HCT116 (cell line): ENCODE data around the gene TMEM106C. TPM values are rescaled to one million over a fixed set of nuclear protein-coding genes. Genes with fewer than 3 reads are reported as not detected.

Source experiments
- ATAC-seq: fragments of 200-7000 bp; cut with Tn5 transposase; 2 replicates; pipeline ENCODE4 v1.9.1; 2020; ENCODE audit warnings: mild to moderate bottlenecking, moderate library complexity
- BruUV-seq: library from RNA; stranded (reverse); fragments of 400-500 nt; replicated peaks from 2 replicates; lab custom pipeline; 2021; lab: Mats Ljungman, UMichigan
- CTCF ChIA-PET: fragments of 300-600 bp; sonication (Branson Sonifier 250); formaldehyde crosslinking; loops from one replicate; lab custom pipeline; 2021; ENCODE audit warnings: antibody characterized with exemption; lab: Charles Lee
- POLR2A ChIA-PET: fragments of 300-600, 350-600 bp; sonication (Branson Sonifier 250); formaldehyde crosslinking; loops from one replicate; lab custom pipeline; 2021; ENCODE audit warnings: antibody characterized with exemption; lab: Charles Lee
- RAD21 ChIA-PET, 2 experiments: fragments of 300-600 bp; sonication (Branson Sonifier 250); formaldehyde crosslinking; loops; one replicate each; lab custom pipeline; 2023; ENCODE audit warnings: low total read pairs in 2 of 2; ENCODE audit not compliant: uncharacterized antibody in 2 of 2, unreplicated experiment in 2 of 2, low non-redundant PET in 1 of 2; lab: Charles Lee
- DNase-seq: peaks from one replicate; pipeline ENCODE4 v3.0.0-alpha.2; 2010; ENCODE audit warnings: low read depth, low spot score
- H2AFZ ChIP-seq: fragments of 200-600 bp; shearing (Covaris generic), sonication (generic); 2 replicates; pipeline ENCODE4 v1.6.1; 2017; ENCODE audit warnings: low read depth, mixed run types, mixed read lengths, antibody characterized with exemption, low read length; ENCODE audit not compliant: poor library complexity, severe bottlenecking
- H3K27ac ChIP-seq: 2 replicates; pipeline ENCODE4 v1.5.1; 2012; ENCODE audit warnings: low read depth, low read length
- H3K27me3 ChIP-seq: fragments of 200-600 bp; sonication (generic); 2 replicates; pipeline ENCODE4 v1.6.1; 2016; ENCODE audit warnings: mixed run types, low read length, mixed read lengths; ENCODE audit not compliant: insufficient read depth
- H3K36me3 ChIP-seq, 2 experiments: fragments of 200-500 bp in 1 of 2; fragments of 200-600 bp in 1 of 2; sonication (Bioruptor generic) in 1 of 2; sonication (generic) in 1 of 2; 2 replicates each; pipeline versions ENCODE4 v1.5.1 to v1.6.1; 2014 to 2016; ENCODE audit warnings: low read length in 2 of 2, inconsistent platforms in 1 of 2, mixed read lengths in 1 of 2, mixed run types in 1 of 2; ENCODE audit not compliant: insufficient read depth in 2 of 2, control insufficient read depth in 1 of 2
- H3K4me1 ChIP-seq, 2 experiments: fragments of 200-600 bp in 1 of 2; sonication (generic) in 1 of 2; 2 replicates each; pipeline versions ENCODE4 v1.5.1 to v1.6.1; 2012 to 2017; ENCODE audit warnings: low read length in 2 of 2, inconsistent platforms in 1 of 2, mild to moderate bottlenecking in 1 of 2, mixed read lengths in 1 of 2, mixed run types in 1 of 2, moderate library complexity in 1 of 2; ENCODE audit not compliant: insufficient read depth in 2 of 2, control insufficient read depth in 1 of 2
- H3K4me2 ChIP-seq: fragments of 200-600 bp; sonication (generic); 2 replicates; pipeline ENCODE4 v1.6.1; 2017; ENCODE audit warnings: mixed run types, low read length, mixed read lengths
- H3K4me3 ChIP-seq, 2 experiments: fragments of 200-600 bp in 1 of 2; sonication (generic) in 1 of 2; replicated peaks in 1 of 2; 2 replicates each; pipeline ENCODE4 v1.5.1; 2011 to 2016; ENCODE audit warnings: low read length in 2 of 2, control low read depth in 1 of 2, low read depth in 1 of 2, mild to moderate bottlenecking in 1 of 2, mixed read lengths in 1 of 2, mixed run types in 1 of 2
- H3K79me2 ChIP-seq: fragments of 200-600 bp; sonication (generic); 2 replicates; pipeline ENCODE4 v1.6.1; 2017; ENCODE audit warnings: mild to moderate bottlenecking, mixed run types, low read length, moderate library complexity, mixed read lengths; ENCODE audit not compliant: insufficient read depth
- H3K9ac ChIP-seq: fragments of 200-600 bp; sonication (generic); 2 replicates; pipeline ENCODE4 v1.6.1; 2016; ENCODE audit warnings: low read length, mixed read lengths
- H3K9me2 ChIP-seq: fragments of 200-600 bp; sonication (generic), shearing (Covaris generic); 2 replicates; pipeline ENCODE4 v1.6.1; 2017; ENCODE audit warnings: mixed run types, mild to moderate bottlenecking, moderate library complexity; ENCODE audit not compliant: insufficient read depth
- H3K9me3 ChIP-seq, 2 experiments: fragments of 200-500 bp in 1 of 2; fragments of 200-600 bp in 1 of 2; sonication (Bioruptor generic) in 1 of 2; sonication (generic) in 1 of 2; 2 replicates each; pipeline ENCODE4 v1.6.1; 2014 to 2017; ENCODE audit warnings: low read length in 2 of 2, mixed read lengths in 2 of 2, inconsistent platforms in 1 of 2, low read depth in 1 of 2, mild to moderate bottlenecking in 1 of 2, mixed run types in 1 of 2, moderate library complexity in 1 of 2; ENCODE audit not compliant: control insufficient read depth in 1 of 2, insufficient read depth in 1 of 2
- H4K20me1 ChIP-seq: fragments of 200-600 bp; sonication (generic), shearing (Covaris generic); 2 replicates; pipeline ENCODE4 v1.6.1; 2017; ENCODE audit warnings: mixed run types, mild to moderate bottlenecking, moderate library complexity; ENCODE audit not compliant: insufficient read depth
- CEBPB ChIP-seq: IDR thresholded peaks from 2 replicates; pipeline ENCODE4 v1.6.1; 2012; ENCODE audit warnings: low read depth
- ELF1 ChIP-seq: IDR thresholded peaks from 2 replicates; pipeline ENCODE4 v1.6.1; 2012; ENCODE audit warnings: low read depth, borderline replicate concordance
- FOSL1 ChIP-seq: IDR thresholded peaks from 2 replicates; pipeline ENCODE4 v1.6.1; 2012; ENCODE audit warnings: low read depth
- MAX ChIP-seq: IDR thresholded peaks from 2 replicates; pipeline ENCODE4 v1.6.1; 2012
- RAD21 ChIP-seq: IDR thresholded peaks from 2 replicates; pipeline ENCODE4 v1.6.1; 2012; ENCODE audit warnings: low read depth, mild to moderate bottlenecking
- SIN3A ChIP-seq: IDR thresholded peaks from 2 replicates; pipeline ENCODE4 v1.6.1; 2012; ENCODE audit warnings: low read depth
- TCF7L2 ChIP-seq: IDR thresholded peaks from 2 replicates; pipeline ENCODE4 v1.7.0; 2011; ENCODE audit warnings: borderline replicate concordance, inconsistent platforms; ENCODE audit not compliant: insufficient read depth, insufficient read length; ENCODE audit errors: extremely low read depth
- ZBTB33 ChIP-seq: IDR thresholded peaks from 2 replicates; pipeline ENCODE4 v1.6.1; 2011; ENCODE audit warnings: mild to moderate bottlenecking, low read length, moderate library complexity; ENCODE audit not compliant: insufficient replicate concordance; ENCODE audit errors: extremely low read depth
- ZNF274 ChIP-seq: fragments of 200-500 bp; sonication (Bioruptor generic); IDR thresholded peaks from 2 replicates; pipeline ENCODE4 v1.6.1; 2014; ENCODE audit warnings: mild to moderate bottlenecking, low read depth, low read length, inconsistent platforms
- intact Hi-C: fragments of 100-400 bp; cut with micrococcal nuclease; formaldehyde crosslinking; loops from 2 replicates; pipeline ENCODE4 v1.10.0; 2022
- total RNA-seq: library from RNA; stranded (reverse); gene quantifications from one replicate; pipeline ENCODE4 v1.2.1, GENCODE V29; 2021; ENCODE audit not compliant: unreplicated experiment
- TF ChIP-seq, protein P1 (sequence below): IDR thresholded peaks from 2 replicates; pipeline ENCODE4 v1.6.1; 2012; ENCODE audit warnings: low read depth

Gene TMEM106C
- total RNA-seq, 1 experiment from 2014 or later = 94.7 TPM

GRCh38 chr12:48005001-48005749, 41.8 kb downstream of the TMEM106C start:
- no peak overlapping the region for H3K4me2 ChIP-seq
- H3K9me2 ChIP-seq = no peaks in the 10 kb centered on the region
- no peaks in the 10 kb centered on the region for H3K9me3 ChIP-seq
- no peaks in the 10 kb centered on the region for H3K36me3 ChIP-seq
- no peak overlapping the region for H3K27ac ChIP-seq
- no peak overlapping the region for H3K9ac ChIP-seq
- BruUV-seq = no TSS peak
- DNase-seq (no peak), ATAC-seq (no peak)
- POLR2A ChIA-PET = no interaction called here
- TF ChIP-seq RAD21 = no peak
- no peak for TF ChIP-seq ELF1
- TF ChIP-seq MAX = no peak
- TF ChIP-seq TCF7L2 = no peak
- no peak for TF ChIP-seq CEBPB
- no peak for TF ChIP-seq ZBTB33
- TF ChIP-seq ZNF274 = no peak
- no peak for TF ChIP-seq FOSL1
- TF ChIP-seq, protein P1, sequence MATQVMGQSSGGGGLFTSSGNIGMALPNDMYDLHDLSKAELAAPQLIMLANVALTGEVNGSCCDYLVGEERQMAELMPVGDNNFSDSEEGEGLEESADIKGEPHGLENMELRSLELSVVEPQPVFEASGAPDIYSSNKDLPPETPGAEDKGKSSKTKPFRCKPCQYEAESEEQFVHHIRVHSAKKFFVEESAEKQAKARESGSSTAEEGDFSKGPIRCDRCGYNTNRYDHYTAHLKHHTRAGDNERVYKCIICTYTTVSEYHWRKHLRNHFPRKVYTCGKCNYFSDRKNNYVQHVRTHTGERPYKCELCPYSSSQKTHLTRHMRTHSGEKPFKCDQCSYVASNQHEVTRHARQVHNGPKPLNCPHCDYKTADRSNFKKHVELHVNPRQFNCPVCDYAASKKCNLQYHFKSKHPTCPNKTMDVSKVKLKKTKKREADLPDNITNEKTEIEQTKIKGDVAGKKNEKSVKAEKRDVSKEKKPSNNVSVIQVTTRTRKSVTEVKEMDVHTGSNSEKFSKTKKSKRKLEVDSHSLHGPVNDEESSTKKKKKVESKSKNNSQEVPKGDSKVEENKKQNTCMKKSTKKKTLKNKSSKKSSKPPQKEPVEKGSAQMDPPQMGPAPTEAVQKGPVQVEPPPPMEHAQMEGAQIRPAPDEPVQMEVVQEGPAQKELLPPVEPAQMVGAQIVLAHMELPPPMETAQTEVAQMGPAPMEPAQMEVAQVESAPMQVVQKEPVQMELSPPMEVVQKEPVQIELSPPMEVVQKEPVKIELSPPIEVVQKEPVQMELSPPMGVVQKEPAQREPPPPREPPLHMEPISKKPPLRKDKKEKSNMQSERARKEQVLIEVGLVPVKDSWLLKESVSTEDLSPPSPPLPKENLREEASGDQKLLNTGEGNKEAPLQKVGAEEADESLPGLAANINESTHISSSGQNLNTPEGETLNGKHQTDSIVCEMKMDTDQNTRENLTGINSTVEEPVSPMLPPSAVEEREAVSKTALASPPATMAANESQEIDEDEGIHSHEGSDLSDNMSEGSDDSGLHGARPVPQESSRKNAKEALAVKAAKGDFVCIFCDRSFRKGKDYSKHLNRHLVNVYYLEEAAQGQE = no peak
- no peak for TF ChIP-seq SIN3A
- RAD21 ChIA-PET = no interaction called here
- no peaks in the 10 kb centered on the region for H4K20me1 ChIP-seq
- H3K27me3 ChIP-seq = peaks cover 7% of the 10 kb centered on the region; the same call in 1 of the 2 replicates
- CTCF ChIA-PET = no interaction called here
- peaks cover 9 to 21% of the 10 kb centered on the region in 2 experiments for H3K4me1 ChIP-seq
- H3K4me3 ChIP-seq = no peak overlapping the region
- H3K79me2 ChIP-seq = no peaks in the 10 kb centered on the region
- intact Hi-C loops = no loop called here
- H2AFZ ChIP-seq = no peak overlapping the region
